GM18867 (cell line): ENCODE measurements around the gene PDE6D.
A peak's percentile ranks its signal among the peaks of the same experiment; 100 is the strongest.

Experiments used
- ATAC-seq: cut with Tn5 transposase; IDR thresholded peaks from one replicate; pipeline ENCODE4 v1.9.1; 2021; ENCODE audit warnings: mild to moderate bottlenecking, moderate library complexity; ENCODE audit not compliant: unreplicated experiment

PDE6D gene

GRCh38 chr2:231780909-231781797 is at the start of gene PDE6D:
Gene PDE6D, minus strand, starts transcription at chr2:231781282. Its CDS starts 168 bp downstream, at chr2:231781114.
- peak; percentile 86 for ATAC-seq

GRCh38 chr2:231821908-231822307 is 40.8 kb upstream of the PDE6D start:
- no peak for ATAC-seq

GRCh38 chr2:231820786-231821303 is 39.8 kb upstream of the PDE6D start:
- no peak for ATAC-seq

- ATAC-seq = no peak
Observed at GRCh38 chr2:231819447-231820042, 38.5 kb upstream of the PDE6D start.

- ATAC-seq = no peak
Observed at GRCh38 chr2:231816327-231817026, 35.4 kb upstream of the PDE6D start.

GRCh38 chr2:231810905-231811304 is 29.8 kb upstream of the PDE6D start:
- ATAC-seq = no peak

- ATAC-seq = no peak
Observed at GRCh38 chr2:231807020-231807419, 25.9 kb upstream of the PDE6D start.

GRCh38 chr2:231803501-231804138 is 22.5 kb upstream of the PDE6D start:
- ATAC-seq = no peak

- ATAC-seq = no peak
Observed at GRCh38 chr2:231800493-231801091, 19.5 kb upstream of the PDE6D start.

GRCh38 chr2:231795525-231796327 is 14.6 kb upstream of the PDE6D start:
- no peak for ATAC-seq

GRCh38 chr2:231794383-231794782 is 13.3 kb upstream of the PDE6D start:
- no peak for ATAC-seq

- ATAC-seq = no peak
Observed at GRCh38 chr2:231791107-231791506, 10.0 kb upstream of the PDE6D start.

- ATAC-seq = no peak
Observed at GRCh38 chr2:231786917-231787292, 5.8 kb upstream of the PDE6D start.

- ATAC-seq = peak; percentile 60
Observed at GRCh38 chr2:231786177-231786916, 5.3 kb upstream of the PDE6D start, which contains the start of gene COPS7B. Gene COPS7B, plus strand, starts transcription at chr2:231786445. Its CDS starts 2,126 bp downstream, at chr2:231788571.

- ATAC-seq = no peak
Observed at GRCh38 chr2:231785822-231786176, 4.7 kb upstream of the PDE6D start.

- ATAC-seq = no peak
Observed at GRCh38 chr2:231785413-231785812, 4.3 kb upstream of the PDE6D start.

GRCh38 chr2:231781798-231782726 is 980 bp upstream of the PDE6D start:
- ATAC-seq = no peak
